OCI-LY7 (cell line): ENCODE results near the gene GSE1. TPM values are rescaled to one million over a fixed set of nuclear protein-coding genes. Genes with fewer than 3 reads are reported as not detected.

Source experiments
- BruUV-seq: library from RNA; stranded (reverse); fragments of 400-500 nt; replicated peaks from 2 replicates; lab custom pipeline; 2021; lab: Mats Ljungman, UMichigan
- CTCF ChIA-PET: fragments of 300-600 bp; sonication (Branson Sonifier 250); formaldehyde crosslinking; loops from one replicate; lab custom pipeline; 2022; ENCODE audit warnings: antibody characterized with exemption; ENCODE audit not compliant: unreplicated experiment; lab: Charles Lee
- POLR2A ChIA-PET: fragments of 300-600 bp; sonication (Branson Sonifier 250); formaldehyde crosslinking; loops from one replicate; lab custom pipeline; 2022; ENCODE audit warnings: antibody characterized with exemption; lab: Charles Lee
- DNase-seq: peaks from one replicate; pipeline ENCODE4 v3.0.0-alpha.2; 2015; ENCODE audit warnings: low spot score
- H2AFZ ChIP-seq: fragments of 200-600 bp; sonication (generic), shearing (Covaris generic); 2 replicates; pipeline ENCODE4 v1.6.1; 2014; ENCODE audit warnings: mild to moderate bottlenecking, antibody characterized with exemption, low read length, moderate library complexity
- H3K27ac ChIP-seq: fragments of 200-600 bp; sonication (generic); 2 replicates; pipeline ENCODE4 v1.5.1; 2014; ENCODE audit warnings: mixed run types, low read depth, mild to moderate bottlenecking, moderate library complexity, low read length, inconsistent platforms; ENCODE audit not compliant: poor library complexity, severe bottlenecking
- H3K36me3 ChIP-seq: fragments of 200-600 bp; sonication (generic); 2 replicates; pipeline ENCODE4 v1.6.1; 2014; ENCODE audit warnings: mild to moderate bottlenecking, antibody characterized with exemption, low read length, moderate library complexity, mixed read lengths; ENCODE audit not compliant: insufficient read depth
- H3K4me1 ChIP-seq: fragments of 200-600 bp; sonication (generic); 2 replicates; pipeline ENCODE4 v1.5.1; 2014; ENCODE audit warnings: mild to moderate bottlenecking, low read length; ENCODE audit not compliant: insufficient read depth, poor library complexity, severe bottlenecking
- H3K4me2 ChIP-seq: fragments of 200-600 bp; sonication (generic); 2 replicates; pipeline ENCODE4 v1.6.1; 2014; ENCODE audit warnings: mild to moderate bottlenecking, low read length
- H3K4me3 ChIP-seq: fragments of 200-600 bp; sonication (generic); 2 replicates; pipeline ENCODE4 v1.5.1; 2014; ENCODE audit warnings: mild to moderate bottlenecking, low read depth, low read length; ENCODE audit not compliant: poor library complexity, severe bottlenecking
- H3K79me2 ChIP-seq: fragments of 200-600 bp; sonication (generic); 2 replicates; pipeline ENCODE4 v1.6.1; 2016; ENCODE audit warnings: low read depth, mild to moderate bottlenecking, low read length, moderate library complexity, mixed read lengths; ENCODE audit not compliant: insufficient read depth
- H3K9me2 ChIP-seq: fragments of 200-600 bp; sonication (generic); 2 replicates; pipeline ENCODE4 v1.6.1; 2016; ENCODE audit warnings: mild to moderate bottlenecking, low read length, mixed read lengths; ENCODE audit not compliant: insufficient read depth
- H3K9me3 ChIP-seq: fragments of 200-600 bp; sonication (generic); 2 replicates; pipeline ENCODE4 v1.6.1; 2014; ENCODE audit warnings: mild to moderate bottlenecking, mixed run types, low read length, mixed read lengths
- H4K20me1 ChIP-seq: fragments of 200-600 bp; sonication (generic); 2 replicates; pipeline ENCODE4 v1.6.1; 2014; ENCODE audit warnings: mild to moderate bottlenecking, antibody characterized with exemption, low read length, moderate library complexity, mixed read lengths; ENCODE audit not compliant: insufficient read depth
- EZH2phosphoT487 ChIP-seq: fragments of 200-600 bp; sonication (generic); IDR thresholded peaks from 2 replicates; pipeline ENCODE4 v1.6.1; 2018; ENCODE audit warnings: low read depth, borderline replicate concordance, mild to moderate bottlenecking, mixed run types, antibody characterized with exemption, low read length, moderate library complexity, mixed read lengths
- intact Hi-C: fragments of 100-400 bp; cut with micrococcal nuclease; formaldehyde crosslinking; loops from one replicate; pipeline ENCODE4 v1.10.0; 2022; ENCODE audit not compliant: unreplicated experiment
- total RNA-seq, 2 experiments: library from RNA; depleted of rRNA in 1 of 2; stranded (reverse); fragments of >200 nt in 1 of 2; shearing (Covaris generic) in 1 of 2; gene quantifications; 2 replicates each; pipeline ENCODE4 v1.2.3, GENCODE V29; 2014 to 2022
- TF ChIP-seq, protein P1 (sequence below): fragments of 200-600 bp; sonication (generic); conservative IDR thresholded peaks from 2 replicates; pipeline ENCODE4 v1.5.1; 2014; ENCODE audit warnings: mild to moderate bottlenecking, antibody characterized with exemption, low read length, moderate library complexity, mixed read lengths

The GSE1 gene
- total RNA-seq, 2 experiments from 2014 or later: 30.9 to 66.6 TPM

- Histone ChIP-seq H3K4me2 (no peak overlapping the region), H3K27ac (no peak overlapping the region), H4K20me1 (no peaks in the 10 kb centered on the region), H3K9me2 (no peaks in the 10 kb centered on the region), H2AFZ (no peak overlapping the region), H3K4me3 (no peak overlapping the region), H3K9me3 (no peaks in the 10 kb centered on the region), H3K79me2 (no peaks in the 10 kb centered on the region), H3K4me1 (no peaks in the 10 kb centered on the region), H3K36me3 (no peaks in the 10 kb centered on the region; the same call in 1 of the 2 replicates)
- no peak for DNase-seq
- BruUV-seq: no TSS peak
- TF ChIP-seq, protein P1, sequence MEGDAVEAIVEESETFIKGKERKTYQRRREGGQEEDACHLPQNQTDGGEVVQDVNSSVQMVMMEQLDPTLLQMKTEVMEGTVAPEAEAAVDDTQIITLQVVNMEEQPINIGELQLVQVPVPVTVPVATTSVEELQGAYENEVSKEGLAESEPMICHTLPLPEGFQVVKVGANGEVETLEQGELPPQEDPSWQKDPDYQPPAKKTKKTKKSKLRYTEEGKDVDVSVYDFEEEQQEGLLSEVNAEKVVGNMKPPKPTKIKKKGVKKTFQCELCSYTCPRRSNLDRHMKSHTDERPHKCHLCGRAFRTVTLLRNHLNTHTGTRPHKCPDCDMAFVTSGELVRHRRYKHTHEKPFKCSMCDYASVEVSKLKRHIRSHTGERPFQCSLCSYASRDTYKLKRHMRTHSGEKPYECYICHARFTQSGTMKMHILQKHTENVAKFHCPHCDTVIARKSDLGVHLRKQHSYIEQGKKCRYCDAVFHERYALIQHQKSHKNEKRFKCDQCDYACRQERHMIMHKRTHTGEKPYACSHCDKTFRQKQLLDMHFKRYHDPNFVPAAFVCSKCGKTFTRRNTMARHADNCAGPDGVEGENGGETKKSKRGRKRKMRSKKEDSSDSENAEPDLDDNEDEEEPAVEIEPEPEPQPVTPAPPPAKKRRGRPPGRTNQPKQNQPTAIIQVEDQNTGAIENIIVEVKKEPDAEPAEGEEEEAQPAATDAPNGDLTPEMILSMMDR: no peak
- no peak for TF ChIP-seq EZH2phosphoT487
- CTCF ChIA-PET: no interaction called here
- intact Hi-C loops: no loop called here
- POLR2A ChIA-PET: no interaction called here
Observed at GRCh38 chr16:85638695-85639409, 25.7 kb downstream of the GSE1 start.

DNA sequence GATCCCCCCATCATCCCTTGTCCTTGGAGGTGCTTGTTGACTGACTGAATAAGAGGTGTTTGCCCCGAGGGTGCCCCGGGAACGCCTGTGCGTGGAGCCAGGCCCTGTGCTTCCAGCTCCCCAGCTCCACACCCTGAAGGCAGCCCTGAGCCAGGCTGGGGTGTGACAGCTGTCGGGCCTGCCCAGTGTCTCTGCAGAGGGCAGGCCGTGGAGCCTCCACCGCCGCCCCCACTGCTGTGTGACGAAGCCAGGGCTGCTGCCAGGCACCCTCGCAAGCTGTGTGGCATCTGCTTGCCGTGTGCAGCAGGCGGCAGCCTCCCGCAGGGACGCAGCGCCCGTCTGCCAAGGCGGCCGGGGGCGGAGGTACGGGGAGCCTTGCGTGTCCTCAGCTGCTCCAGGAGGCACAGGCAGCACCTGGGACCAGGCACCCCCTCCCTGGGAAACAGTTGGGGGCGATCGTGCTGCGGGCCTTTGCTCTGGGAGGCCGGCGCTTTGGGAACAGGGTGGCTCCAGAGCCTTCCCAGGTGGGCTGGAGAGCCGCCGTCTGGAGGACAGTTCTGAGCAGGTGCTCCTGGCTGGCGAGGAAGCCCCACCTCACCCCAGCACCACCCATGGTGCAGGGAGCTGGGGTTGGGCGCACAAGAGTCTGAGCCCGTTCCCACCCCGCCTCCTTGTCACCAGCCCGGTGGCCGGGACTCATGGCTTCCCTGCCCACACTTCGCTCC, 26.6 kb downstream of the GSE1 start:
- Histone ChIP-seq H3K4me2 (no peak overlapping the region), H3K27ac (no peak overlapping the region), H2AFZ (no peak overlapping the region), H3K79me2 (no peaks in the 10 kb centered on the region), H3K36me3 (no peaks in the 10 kb centered on the region; the same call in 1 of the 2 replicates), H3K4me1 (no peaks in the 10 kb centered on the region), H3K4me3 (no peak overlapping the region), H3K9me2 (no peaks in the 10 kb centered on the region), H3K9me3 (no peaks in the 10 kb centered on the region), H4K20me1 (no peaks in the 10 kb centered on the region)
- intact Hi-C loops: no loop called here
- no peak for DNase-seq
- ChIA-PET CTCF (no interaction called here), POLR2A (no interaction called here)
- no TSS peak for BruUV-seq
- TF ChIP-seq EZH2phosphoT487: no peak

DNA sequence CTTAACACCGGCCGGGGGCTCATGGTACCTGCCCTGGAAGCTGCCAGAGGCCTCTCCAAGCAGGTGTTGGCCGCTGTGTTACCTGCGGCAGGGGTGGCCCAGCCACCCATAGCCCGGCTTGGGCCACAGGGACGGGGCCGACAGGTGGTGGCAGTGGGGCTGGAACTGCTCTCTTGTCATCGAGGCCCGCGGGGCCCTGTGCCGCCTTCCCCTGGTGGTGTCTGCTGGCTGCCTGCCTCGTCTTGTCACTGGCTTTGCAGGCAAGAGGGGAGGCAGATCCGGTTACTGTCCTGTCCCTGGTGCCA, 27.1 kb downstream of the GSE1 start:
- Histone ChIP-seq H2AFZ (no peak overlapping the region), H3K9me2 (no peaks in the 10 kb centered on the region), H4K20me1 (no peaks in the 10 kb centered on the region), H3K79me2 (no peaks in the 10 kb centered on the region), H3K27ac (no peak overlapping the region), H3K4me3 (no peak overlapping the region), H3K36me3 (no peaks in the 10 kb centered on the region; the same call in 1 of the 2 replicates), H3K4me2 (no peak overlapping the region), H3K4me1 (no peaks in the 10 kb centered on the region), H3K9me3 (no peaks in the 10 kb centered on the region)
- BruUV-seq: no TSS peak
- ChIA-PET POLR2A (no interaction called here), CTCF (no interaction called here)
- no peak for TF ChIP-seq EZH2phosphoT487
- TF ChIP-seq, protein P1: no peak
- DNase-seq: no peak
- intact Hi-C loops: no loop called here
